K562 (cell line): ENCODE data around the gene COG2. TPM values are rescaled to one million over a fixed set of nuclear protein-coding genes. Genes with fewer than 3 reads are reported as not detected.

Experiments used
- ATAC-seq: fragments of 200-7000 bp; cut with Tn5 transposase; 3 replicates; pipeline ENCODE4 v1.9.1; 2020; ENCODE audit warnings: moderate library complexity
- BruUV-seq: library from RNA; stranded (reverse); fragments of 400-500 nt; replicated peaks from 2 replicates; lab custom pipeline; 2021; lab: Mats Ljungman, UMichigan
- CTCF ChIA-PET: fragments of 300-600 bp; formaldehyde crosslinking; extraction: SDS; loops from one replicate; lab custom pipeline; 2021; ENCODE audit warnings: low intra/inter-chr PET ratio; lab: Yijun Ruan, JAX
- POLR2A ChIA-PET: fragments of 300-600, 350-650 bp; sonication (Branson Sonifier 250); formaldehyde crosslinking; extraction: SDS; loops from one replicate; lab custom pipeline; 2021; ENCODE audit warnings: antibody characterized with exemption, inconsistent platforms; lab: Yijun Ruan, JAX
- DNase-seq, 4 experiments: peaks; one replicate each; pipeline versions ENCODE4 v3.0.0 to v3.0.0-alpha.2; 2011 to 2018; ENCODE audit warnings: low spot score in 3 of 4, mixed read lengths in 3 of 4; ENCODE audit errors: extremely low read depth in 1 of 4
- FAIRE-seq: peaks from 2 replicates; lab custom pipeline; 2011; peaks lifted over from hg19 to GRCh38; lab: Jason Lieb, UNC
- H2AFZ ChIP-seq: 2 replicates; pipeline ENCODE4 v1.6.0; 2011; ENCODE audit warnings: low read depth, low read length, control low read depth, inconsistent platforms
- H3K27ac ChIP-seq: fragments of 200-600 bp; 3 replicates; pipeline ENCODE4 v1.8.0; 2011; ENCODE audit warnings: low read depth, mild to moderate bottlenecking, control low read depth, inconsistent platforms, low read length, moderate library complexity, mixed read lengths; ENCODE audit errors: extremely low read depth
- H3K27me3 ChIP-seq, 2 experiments: fragments of 300-600 bp in 1 of 2; 2 replicates in 1 of 2; 3 replicates in 1 of 2; pipeline versions ENCODE4 v1.6.0 to v1.8.0; 2011; ENCODE audit warnings: inconsistent platforms in 2 of 2, low read length in 2 of 2, mild to moderate bottlenecking in 1 of 2, mixed read lengths in 1 of 2, moderate library complexity in 1 of 2; ENCODE audit not compliant: control insufficient read depth in 2 of 2, insufficient read depth in 2 of 2
- H3K36me3 ChIP-seq: fragments of 300-600 bp; 3 replicates; pipeline ENCODE4 v1.8.0; 2011; ENCODE audit warnings: mild to moderate bottlenecking, low read length, inconsistent platforms; ENCODE audit not compliant: control insufficient read depth, insufficient read depth
- H3K4me1 ChIP-seq, 2 experiments: fragments of 200-600 bp in 1 of 2; replicated peaks in 1 of 2; 2 replicates in 1 of 2; 3 replicates in 1 of 2; pipeline versions ENCODE4 v1.5.1 to v1.8.0; 2011; ENCODE audit warnings: inconsistent platforms in 2 of 2, low read length in 2 of 2, mild to moderate bottlenecking in 1 of 2, mixed read lengths in 1 of 2, moderate library complexity in 1 of 2; ENCODE audit not compliant: control insufficient read depth in 2 of 2, insufficient read depth in 2 of 2
- H3K4me2 ChIP-seq: 2 replicates; pipeline ENCODE4 v1.6.1; 2011; ENCODE audit warnings: low read length, control low read depth, inconsistent platforms, mixed read lengths; ENCODE audit not compliant: insufficient read depth
- H3K4me3 ChIP-seq: fragments of 200-600 bp; sonication (generic), shearing (Covaris generic); 2 replicates; pipeline ENCODE4 v1.5.1; 2016; ENCODE audit warnings: control low read depth, inconsistent platforms
- H3K79me2 ChIP-seq: fragments of 200-600 bp; 3 replicates; pipeline ENCODE4 v1.8.0; 2011; ENCODE audit warnings: low read length, inconsistent platforms; ENCODE audit not compliant: control insufficient read depth, insufficient read depth
- H3K9ac ChIP-seq, 2 experiments: 2 replicates each; pipeline versions ENCODE4 v1.6.0 to v1.6.1; 2011; ENCODE audit warnings: low read depth in 2 of 2, low read length in 2 of 2, control low read depth in 1 of 2, inconsistent platforms in 1 of 2, mild to moderate bottlenecking in 1 of 2, mixed read lengths in 1 of 2; ENCODE audit not compliant: insufficient read depth in 1 of 2
- H3K9me1 ChIP-seq: one replicate; pipeline ENCODE4 v1.6.0; 2011; ENCODE audit warnings: inconsistent platforms, mild to moderate bottlenecking, low read length, moderate library complexity; ENCODE audit not compliant: control insufficient read depth, insufficient read depth
- H3K9me3 ChIP-seq: replicated peaks from 2 replicates; pipeline ENCODE4 v1.5.1; 2011; ENCODE audit warnings: low read depth, low read length, inconsistent platforms; ENCODE audit not compliant: control insufficient read depth, insufficient read depth
- H4K20me1 ChIP-seq: replicated peaks from 2 replicates; pipeline ENCODE4 v1.6.1; 2011; ENCODE audit warnings: low read length, inconsistent platforms, mixed read lengths; ENCODE audit not compliant: control insufficient read depth, insufficient read depth
- CCNT2 ChIP-seq: IDR thresholded peaks from 2 replicates; pipeline ENCODE4 v1.6.1; 2011; ENCODE audit warnings: borderline replicate concordance, low read depth, mild to moderate bottlenecking, moderate library complexity, mixed read lengths, low read length; ENCODE audit not compliant: insufficient read length; ENCODE audit errors: extremely low read depth
- ZNF316 ChIP-seq: fragments of 450-650 bp; IDR thresholded peaks from 2 replicates; pipeline ENCODE4 v1.6.1; 2016
- WGBS: fragments of 100-300 bp; shearing (Covaris generic); methylation state at CpG from one replicate; pipeline ENCODE4 v1.1.6; 2016; ENCODE audit warnings: low coverage, mixed read lengths; ENCODE audit not compliant: insufficient coverage; ENCODE audit errors: missing lambda C conversion rate; 5-methylcytosine and 5-hydroxymethylcytosine counted together
- in situ Hi-C: fragments of 300-500 bp; cut with MboI; formaldehyde crosslinking; loops from 4 replicates; pipeline ENCODE4 v1.15.0; 2018; ENCODE audit warnings: inconsistent platforms, mixed read lengths
- intact Hi-C: fragments of 100-400 bp; cut with micrococcal nuclease; formaldehyde crosslinking; loops from 2 replicates; pipeline ENCODE4 v1.14.2; 2022
- polyA plus RNA-seq, 8 experiments: library from polyadenylated mRNA; depleted of rRNA in 4 of 8; stranded (reverse) in 5 of 8; unstranded in 3 of 8; fragments of >200 nt; fragmentation: Nextera tagmentation in 2 of 8; fragmentation: Illumina TruSeq in 1 of 8; extraction: Ambion mirVana in 2 of 8; extraction: Trizol in 1 of 8; gene quantifications; 2 replicates each; pipeline versions ENCODE4 v1.2.1 to v1.2.3, GENCODE V29; 2011 to 2014; ENCODE audit warnings: inconsistent platforms in 1 of 8, missing spikeins in 1 of 8
- total RNA-seq, 7 experiments: library from RNA; depleted of rRNA in 6 of 7; stranded (reverse); fragments of >200 nt in 6 of 7; fragmentation: Illumina TruSeq in 2 of 7; extraction: Trizol in 2 of 7; gene quantifications; 2 replicates each; pipeline versions ENCODE4 v1.2.1 to v1.2.3, GENCODE V29; 2011 to 2021; ENCODE audit warnings: low replicate concordance in 1 of 7
- TF ChIP-seq, protein P1 (sequence below): sonication (generic); formaldehyde crosslinking; IDR thresholded peaks from 2 replicates; pipeline ENCODE4 v1.8.0; 2022; ENCODE audit warnings: mild to moderate bottlenecking, missing genetic modification reagents

Gene COG2
- total and polyA plus RNA-seq, 9 of the 15 experiments (the other 6 are each of a cell fraction or from before 2014, with no cell fraction given), result 22.0 to 51.7 (median 33.3) TPM

GRCh38 chr1:230680300-230681025, 38.2 kb downstream of the COG2 start:
- Histone ChIP-seq H3K9ac (no peak overlapping the region), H3K79me2 (no peaks in the 10 kb centered on the region; the same call in 2 of the 3 replicates), H3K36me3 (peaks cover 87% of the 10 kb centered on the region), H3K4me2 (no peak overlapping the region), H4K20me1 (peaks cover 6% of the 10 kb centered on the region; the same call in 1 of the 2 replicates), H3K4me3 (no peak overlapping the region), H3K27ac (no peak overlapping the region), H3K4me1 (peaks cover 3 to 15% of the 10 kb centered on the region in 2 experiments; a peak in 4 of 5 replicates), H3K27me3 (no peaks in the 10 kb centered on the region), H2AFZ (no peak overlapping the region), H3K9me3 (peaks cover 8% of the 10 kb centered on the region; the same call in 1 of the 2 replicates), H3K9me1 (no peaks in the 10 kb centered on the region)
- intact Hi-C loops (no loop called here), in situ Hi-C loops (no loop called here)
- no TSS peak for BruUV-seq
- POLR2A ChIA-PET, result interaction anchor here (1.1 kb wide), 1 partner anchor 31 kb away, joined by 3 read pairs; no protein-coding TSS in a partner anchor
- DNase-seq (no peak), FAIRE-seq (no peak), ATAC-seq (no peak)
- TF ChIP-seq CCNT2, result no peak
- TF ChIP-seq ZNF316, result peak; percentile 43
- TF ChIP-seq, protein P1, sequence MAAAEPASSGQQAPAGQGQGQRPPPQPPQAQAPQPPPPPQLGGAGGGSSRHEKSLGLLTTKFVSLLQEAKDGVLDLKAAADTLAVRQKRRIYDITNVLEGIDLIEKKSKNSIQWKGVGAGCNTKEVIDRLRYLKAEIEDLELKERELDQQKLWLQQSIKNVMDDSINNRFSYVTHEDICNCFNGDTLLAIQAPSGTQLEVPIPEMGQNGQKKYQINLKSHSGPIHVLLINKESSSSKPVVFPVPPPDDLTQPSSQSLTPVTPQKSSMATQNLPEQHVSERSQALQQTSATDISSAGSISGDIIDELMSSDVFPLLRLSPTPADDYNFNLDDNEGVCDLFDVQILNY (CRISPR knock-in tag), result no peak
- 57% methylated on average over 4 of the region's 4 CpGs for WGBS
- CTCF ChIA-PET, result no interaction called here
